Activated CD4-positive, alpha-beta T cell treated with anti-CD3 and anti-CD28 coated beads, Interleukin-10, Interleukin-2, amounts not matched to agents 100 ng/mL and 50 ng/mL, durations not matched to agents 16 hours and 8 hours (primary cell): Measurements from ENCODE around the gene HHIP.

Source experiments
- DNase-seq: peaks from one replicate; pipeline ENCODE4 v3.0.0-alpha.2; 2020

Gene HHIP

DNA sequence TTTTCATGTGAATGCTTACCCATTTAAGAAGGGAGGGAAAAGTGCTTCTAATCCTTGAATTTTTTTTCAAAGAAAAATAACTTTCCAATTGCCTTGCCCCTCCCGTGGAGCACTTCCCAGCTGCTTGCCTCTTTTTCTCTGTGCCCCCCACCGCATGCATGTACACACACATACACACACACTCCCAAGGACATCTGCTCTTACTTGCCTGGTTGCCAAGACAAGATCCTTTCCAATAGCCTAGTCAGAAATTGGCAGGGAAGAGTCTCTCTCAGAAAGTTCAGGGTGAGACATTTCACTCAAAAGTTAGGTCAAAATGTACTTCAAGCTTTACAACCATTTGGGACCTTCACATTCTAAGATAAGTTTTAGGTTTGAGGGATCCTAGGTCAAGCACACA is 10.9 kb downstream of the HHIP start:
- no peak for DNase-seq

DNA sequence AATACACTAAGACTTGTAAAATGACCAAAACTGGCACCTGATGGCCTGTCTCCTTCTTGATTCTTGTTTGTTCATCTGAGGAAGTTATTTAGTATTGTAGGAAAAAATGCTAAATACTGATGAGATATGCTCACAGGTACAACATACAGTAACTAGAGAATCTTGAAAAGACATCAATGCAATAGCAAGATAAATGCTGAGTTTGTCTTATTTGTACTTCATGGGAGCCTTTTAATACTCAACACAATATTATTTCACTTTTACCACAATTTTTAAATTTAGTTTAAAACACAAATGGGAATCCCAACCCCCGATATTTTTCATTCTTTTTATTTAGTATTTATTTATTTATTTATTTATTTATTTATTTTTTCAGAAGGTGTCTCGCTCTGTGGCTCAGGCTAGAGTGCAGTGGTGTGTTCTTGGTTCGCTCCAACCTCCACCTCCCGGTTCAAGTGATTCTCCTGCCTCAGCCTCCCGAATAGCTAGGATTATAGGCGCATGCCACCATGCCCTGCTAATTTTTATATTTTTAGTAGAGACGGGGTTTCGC is 12.1 kb downstream of the HHIP start:
- DNase-seq: no peak

DNA sequence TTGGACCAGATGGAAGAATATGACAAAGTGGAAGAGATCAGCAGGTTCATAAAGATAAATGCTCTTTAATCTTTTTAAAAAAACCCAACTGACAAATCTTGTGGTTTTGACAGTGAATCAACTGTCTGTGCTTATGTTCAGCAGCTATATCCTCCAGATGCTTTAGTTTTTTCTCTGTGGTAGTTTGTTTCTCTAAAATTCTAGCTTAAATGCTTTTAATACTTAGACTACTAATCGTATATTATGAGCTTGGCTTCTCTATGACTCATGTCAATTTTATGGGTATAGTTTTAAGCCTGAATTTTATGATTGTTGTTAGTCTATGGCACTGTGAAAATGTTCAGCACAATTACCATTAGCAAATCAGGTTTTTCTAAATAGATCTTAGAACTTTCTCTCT is 12.9 kb downstream of the HHIP start:
- no peak for DNase-seq

DNA sequence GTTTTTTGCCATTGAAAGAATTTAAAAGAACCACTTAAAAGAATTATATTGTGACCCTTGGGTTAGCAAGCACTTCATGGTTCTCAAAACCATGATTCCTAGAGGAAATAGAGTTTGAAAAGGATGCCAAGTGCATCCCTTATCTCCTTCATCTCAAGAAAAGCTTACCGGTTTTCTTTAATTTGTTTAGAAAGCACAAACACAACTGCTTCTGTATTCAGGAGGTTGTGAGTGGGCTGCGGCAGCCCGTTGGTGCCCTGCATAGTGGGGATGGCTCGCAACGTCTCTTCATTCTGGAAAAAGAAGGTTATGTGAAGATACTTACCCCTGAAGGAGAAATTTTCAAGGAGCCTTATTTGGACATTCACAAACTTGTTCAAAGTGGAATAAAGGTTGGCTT is 13.5 kb downstream of the HHIP start:
- no peak for DNase-seq

DNA sequence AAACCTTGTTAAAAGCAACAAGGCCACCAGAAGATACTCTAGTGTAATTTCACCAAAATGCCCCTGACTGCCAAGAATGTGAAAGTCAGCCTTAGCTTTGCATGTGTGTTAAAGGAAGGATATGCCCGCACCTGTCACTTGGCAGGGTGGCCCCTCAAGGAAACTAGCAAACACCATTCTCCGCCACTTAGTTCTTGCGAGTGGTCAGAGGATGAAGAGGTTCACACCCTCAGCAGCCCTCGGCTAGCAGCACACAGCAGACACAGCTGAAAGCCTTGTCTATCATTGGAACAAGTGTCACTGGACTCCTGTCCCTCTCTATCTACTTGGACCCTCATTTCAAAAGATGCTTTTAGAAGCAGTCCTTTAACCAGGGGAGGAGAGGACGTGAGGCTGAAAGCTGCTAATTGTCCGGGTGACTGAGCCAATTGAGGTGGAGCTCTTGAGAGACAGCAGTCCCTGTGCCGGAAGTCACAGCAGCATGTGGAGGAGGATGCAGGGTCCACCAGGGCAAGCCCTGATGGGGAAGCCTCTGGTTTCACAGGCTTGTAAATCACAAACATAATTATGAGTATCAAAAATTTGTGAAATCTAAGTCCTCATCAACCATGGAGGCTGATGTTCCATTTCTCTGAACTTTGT is 18.0 kb downstream of the HHIP start:
- DNase-seq: no peak

DNA sequence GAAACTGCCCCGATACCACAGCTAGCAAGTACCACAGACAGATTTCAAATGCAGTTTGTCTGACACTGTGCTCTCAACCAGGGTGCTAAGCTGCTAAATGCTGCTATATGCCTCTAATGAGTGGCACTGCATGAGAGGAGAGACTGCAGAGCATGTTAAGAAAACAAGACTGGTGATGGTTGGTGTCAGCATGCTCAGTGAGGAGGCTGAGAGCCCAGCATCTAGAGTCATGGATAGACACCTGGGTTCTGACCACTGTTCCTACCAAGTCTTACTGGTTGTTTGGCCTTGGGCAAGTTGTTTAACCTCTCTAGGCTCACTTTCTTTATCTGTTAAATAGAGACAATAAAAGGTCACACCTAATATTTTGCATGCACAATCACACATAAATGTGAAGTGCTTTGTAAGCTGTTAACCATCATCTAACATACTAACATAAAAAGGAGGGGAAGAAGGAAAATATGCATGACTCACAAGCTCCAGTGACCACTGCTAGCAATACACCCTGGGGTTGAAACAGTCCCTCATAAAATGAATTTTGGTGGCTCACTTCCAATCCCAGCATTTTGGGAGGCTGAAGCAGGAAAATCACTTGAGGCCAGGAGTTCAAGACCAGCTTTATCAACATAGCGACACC is 20.7 kb downstream of the HHIP start:
- no peak for DNase-seq

DNA sequence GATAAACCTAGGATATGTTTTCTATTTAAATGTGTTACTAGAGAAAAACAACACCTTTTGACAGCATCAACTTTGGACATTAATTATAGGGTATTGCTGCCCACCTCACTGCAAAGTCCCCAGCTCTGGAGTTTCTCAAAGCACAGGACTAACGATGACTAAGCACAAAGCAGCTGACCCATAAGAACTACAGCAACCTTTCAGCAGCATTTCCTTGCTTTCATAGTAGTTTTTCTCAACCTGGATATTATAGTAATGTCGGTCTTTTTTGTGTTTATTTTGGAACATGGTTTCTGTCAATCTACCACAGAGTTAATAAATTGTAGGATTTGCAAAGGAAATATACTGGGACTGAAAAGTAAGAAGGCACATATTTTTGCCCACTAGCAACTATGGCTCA is 21.5 kb downstream of the HHIP start:
- DNase-seq: no peak

DNA sequence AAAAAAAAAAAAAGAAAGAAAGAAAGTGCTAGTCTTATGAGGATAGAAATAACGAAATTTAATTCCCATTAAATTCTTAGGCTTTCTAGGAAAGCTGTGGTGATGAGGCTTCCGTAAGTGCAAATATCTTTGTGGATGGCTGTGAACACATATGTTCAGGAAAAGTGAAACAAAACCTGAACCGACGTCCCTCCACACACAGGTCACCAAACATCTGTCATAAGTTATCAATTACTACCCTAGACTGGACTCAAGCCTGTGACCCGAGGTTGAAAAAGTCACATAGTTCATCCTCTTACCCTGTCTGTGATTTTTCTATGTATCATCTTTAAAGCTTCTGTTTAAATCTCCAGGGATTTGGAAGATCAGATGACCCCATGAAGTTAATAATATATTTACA is 24.8 kb downstream of the HHIP start:
- DNase-seq: no peak

DNA sequence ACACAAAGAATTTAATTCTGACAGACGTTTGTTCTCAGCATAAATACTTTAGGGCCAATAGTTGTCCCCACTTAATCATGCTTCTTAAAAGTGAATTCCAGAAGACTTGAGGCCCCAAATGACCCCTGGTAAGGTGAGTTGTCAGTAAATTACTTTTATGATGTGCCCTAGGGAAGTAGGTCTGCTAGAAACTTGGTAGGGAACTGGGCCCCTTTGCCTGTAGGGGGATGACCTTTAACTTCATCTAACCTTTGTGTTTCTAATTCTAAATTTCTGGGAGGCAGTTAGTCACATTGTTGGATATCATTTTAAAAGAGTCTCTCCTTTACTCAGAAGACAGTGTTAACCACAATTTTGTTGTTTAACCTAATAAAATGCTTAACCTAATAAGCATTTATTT is 28.8 kb downstream of the HHIP start:
- no peak for DNase-seq

DNA sequence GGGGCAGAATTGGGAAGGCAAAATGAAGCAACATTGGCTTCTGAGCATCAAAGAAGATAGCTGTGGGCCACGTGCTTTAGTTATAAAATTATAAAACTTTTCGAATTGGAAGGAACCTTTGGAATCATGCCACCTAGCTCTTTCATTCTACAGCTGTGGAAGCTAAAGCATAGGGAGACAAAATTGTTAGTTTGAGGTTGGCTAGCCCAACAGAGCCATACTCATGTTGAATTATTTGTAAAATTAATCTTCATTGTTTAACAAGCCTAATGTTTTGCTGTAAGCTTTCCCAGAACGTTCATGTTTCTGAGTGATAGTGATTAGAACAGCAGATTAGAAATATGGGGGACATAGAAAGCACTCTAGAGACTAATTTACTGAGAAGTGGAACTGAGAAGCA is 35.9 kb downstream of the HHIP start:
- no peak for DNase-seq

DNA sequence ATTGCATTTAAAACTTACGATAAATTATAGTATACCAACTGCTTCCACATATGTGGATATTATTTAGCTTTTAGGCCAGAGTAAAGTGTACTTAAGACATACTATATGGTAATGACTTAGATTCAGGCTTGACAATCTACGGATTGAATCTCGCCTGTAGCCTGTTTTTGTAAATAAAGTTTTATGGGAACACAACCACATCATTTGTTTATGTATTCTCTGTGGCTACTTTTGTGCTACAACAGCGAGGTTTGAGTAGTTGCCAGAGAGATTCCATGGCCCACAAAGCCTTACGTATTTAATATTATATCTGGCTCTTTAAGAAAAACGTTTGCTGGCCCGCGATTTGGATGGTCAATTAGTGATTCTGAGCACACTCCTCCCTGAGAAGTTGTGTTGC is 37.6 kb downstream of the HHIP start:
- no peak for DNase-seq

DNA sequence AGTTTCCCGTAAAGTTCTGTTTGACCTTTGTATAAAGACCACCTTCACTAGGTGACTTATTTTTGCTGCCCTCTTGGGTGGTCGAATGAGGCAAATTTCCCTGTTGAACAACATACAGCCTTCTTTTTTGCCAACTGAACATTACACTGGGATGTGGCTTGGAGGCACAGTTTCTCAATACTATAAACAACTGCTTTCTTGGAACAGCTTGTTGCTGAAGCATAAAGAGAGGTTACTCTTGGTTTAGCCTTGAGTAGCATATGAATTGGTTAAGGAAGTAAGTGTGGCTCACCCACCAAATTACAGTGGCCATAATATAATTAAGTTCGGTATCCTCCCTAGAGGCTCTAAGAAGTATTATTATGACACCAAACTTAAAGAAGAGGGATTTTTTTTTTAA is 40.0 kb downstream of the HHIP start:
- DNase-seq: no peak

DNA sequence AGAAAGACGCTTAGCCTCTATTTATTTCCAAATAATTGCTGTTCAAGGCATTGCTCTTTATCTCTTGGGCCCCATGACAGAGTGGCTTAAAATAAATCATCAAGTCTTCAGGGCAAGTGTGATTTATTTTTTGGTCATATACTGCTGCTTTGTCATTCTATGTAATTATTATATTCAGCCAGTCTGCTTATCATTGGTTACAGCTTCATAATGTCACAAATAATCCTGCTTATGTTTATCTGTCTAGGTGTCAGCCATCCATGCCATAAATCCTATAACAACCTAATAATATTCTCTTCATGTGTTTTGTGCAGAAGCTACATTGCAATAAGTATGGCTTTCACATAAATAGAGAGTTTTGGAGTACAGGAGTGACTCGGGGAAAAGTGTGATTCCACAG is 41.0 kb downstream of the HHIP start:
- DNase-seq: no peak

DNA sequence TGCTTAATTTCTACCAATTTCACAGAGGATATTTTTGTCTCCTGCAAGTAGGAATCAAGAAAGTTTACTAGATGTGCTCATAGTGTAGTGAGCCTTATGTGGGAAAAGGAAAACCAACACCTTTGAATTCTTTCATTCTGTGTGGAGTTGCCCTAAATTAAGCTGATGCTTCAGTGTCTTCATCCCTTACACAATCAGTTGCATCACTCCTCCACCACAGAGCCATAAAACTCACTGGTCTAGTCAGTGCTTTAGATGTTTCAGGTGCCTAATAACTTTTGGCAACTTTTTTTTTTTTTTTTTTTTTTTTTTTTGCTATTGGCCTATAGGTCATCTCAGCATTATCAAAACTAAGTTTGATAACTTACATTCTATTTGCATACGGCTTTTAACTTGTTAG is 41.5 kb downstream of the HHIP start:
- no peak for DNase-seq

DNA sequence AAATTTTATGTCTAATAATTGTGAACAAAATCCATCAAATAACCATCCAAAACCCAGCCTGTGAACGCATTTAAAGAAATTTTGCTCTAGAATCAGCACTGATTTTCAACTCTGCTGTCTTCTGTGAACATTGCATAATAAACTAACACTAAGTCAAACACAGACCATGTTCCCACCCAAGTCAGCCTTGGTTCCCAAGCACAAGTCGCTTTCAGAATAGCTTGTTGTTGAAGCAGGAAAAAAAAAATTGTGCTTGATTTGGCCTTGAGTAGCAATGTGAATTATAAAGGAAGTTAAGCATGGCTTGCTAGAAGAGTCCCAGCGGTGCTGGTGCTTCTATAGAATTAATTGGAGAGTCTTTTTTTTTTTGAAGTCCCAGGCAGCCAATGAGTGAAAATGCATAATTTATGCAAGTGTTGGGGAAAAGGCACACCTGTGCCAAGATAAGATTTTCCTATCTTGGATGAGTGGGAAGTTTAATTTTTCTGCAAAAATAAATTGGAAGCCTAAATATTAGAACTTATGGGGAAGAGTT is 42.1 kb downstream of the HHIP start:
- no peak for DNase-seq

DNA sequence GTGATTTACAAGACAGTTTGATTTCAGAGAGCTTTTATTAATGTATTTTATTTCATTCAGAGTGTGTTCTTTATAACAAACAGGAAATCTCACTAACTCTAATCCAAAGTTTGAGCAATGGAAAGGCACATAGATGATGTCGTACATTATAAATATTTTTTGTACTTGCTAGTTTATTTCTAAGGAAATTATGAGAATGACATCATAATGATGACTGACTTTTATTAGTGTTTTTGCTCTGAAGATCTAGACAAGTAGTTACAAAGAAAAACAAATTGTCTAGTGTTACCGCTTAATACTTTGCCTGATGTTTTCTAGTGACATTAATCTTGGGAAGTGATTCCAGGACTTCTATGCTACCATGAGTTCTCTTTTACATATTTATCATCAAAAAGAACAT is 43.2 kb downstream of the HHIP start:
- no peak for DNase-seq

DNA sequence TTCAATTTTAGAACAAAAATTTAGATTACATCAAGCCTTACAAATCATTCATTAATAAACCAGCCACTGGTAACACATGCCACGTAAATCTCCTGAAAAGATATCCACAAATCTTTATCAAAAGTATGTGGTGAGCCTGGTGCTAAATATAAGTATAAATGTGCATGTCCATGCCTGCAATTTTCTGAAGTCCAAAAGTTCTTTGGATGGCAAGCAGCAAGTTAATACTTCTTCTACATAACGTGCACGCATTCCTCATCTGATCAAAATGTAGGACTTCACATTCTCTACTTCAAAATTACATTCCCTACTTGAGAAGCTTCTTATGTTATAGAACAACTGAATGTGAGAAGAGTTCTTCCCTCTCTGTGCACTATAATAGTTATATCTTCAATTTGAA is 49.8 kb downstream of the HHIP start:
- no peak for DNase-seq

DNA sequence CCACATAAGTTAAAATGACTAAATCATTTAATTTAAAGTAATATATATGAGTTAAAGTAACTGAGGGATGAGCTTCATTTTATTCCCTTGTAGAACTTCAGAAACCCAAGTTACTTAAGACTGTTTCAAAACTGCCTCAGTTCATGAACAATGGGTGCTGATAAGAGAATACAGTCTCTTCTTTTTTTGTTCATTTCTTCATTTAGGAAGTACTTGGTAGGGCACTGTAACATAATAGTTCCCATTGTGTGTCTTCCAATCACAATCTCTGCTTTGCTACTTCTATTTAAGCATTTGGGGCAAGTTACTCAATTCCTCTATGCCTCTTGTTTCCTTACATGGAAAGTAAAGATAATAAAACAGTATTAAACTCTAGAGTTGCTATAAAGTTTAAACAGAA is 50.4 kb downstream of the HHIP start:
- DNase-seq: no peak

DNA sequence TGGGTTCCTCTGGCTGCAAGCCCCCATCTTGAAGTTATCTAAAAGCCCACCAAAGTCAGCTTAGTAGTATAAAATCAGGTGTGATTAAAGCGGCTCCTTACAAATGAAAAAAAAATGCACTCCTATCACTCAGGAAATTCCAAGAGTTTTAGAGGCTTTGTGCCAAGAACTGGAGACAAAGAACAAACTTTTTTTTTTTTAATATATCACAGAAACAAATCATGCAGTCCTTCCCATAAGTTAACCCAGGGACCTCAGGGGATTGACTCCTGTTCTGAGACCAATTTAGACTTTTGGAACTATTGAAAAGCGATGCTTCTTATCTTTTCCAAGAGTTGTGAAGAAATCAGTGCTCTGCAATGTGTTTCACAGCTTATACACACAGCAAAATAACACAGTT is 53.6 kb downstream of the HHIP start:
- DNase-seq: no peak

DNA sequence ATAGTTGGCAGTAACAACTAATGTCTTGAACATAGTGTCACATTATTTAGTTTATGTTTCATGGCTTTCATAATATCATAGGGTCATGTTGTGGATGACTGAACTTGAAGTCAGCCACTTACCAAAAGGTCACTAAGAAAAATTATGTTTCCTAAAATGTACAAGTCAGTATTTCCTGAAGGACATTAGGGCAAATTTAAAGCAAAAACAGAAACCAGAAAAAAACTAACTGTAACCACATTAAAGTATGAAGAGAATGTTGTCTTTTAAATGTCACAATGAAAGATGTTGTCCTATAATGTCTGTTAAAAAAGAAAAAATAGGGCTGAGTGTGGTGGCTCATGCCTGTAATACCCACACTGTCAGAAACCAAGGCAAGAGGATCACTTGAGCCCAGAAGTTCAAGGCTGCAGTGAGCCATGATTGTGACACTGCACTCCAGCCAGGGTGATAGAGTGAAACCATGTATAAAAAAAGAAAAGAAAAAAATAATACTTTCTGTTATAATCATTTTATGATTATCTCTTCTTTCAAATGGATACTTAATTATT is 55.8 kb downstream of the HHIP start:
- no peak for DNase-seq

DNA sequence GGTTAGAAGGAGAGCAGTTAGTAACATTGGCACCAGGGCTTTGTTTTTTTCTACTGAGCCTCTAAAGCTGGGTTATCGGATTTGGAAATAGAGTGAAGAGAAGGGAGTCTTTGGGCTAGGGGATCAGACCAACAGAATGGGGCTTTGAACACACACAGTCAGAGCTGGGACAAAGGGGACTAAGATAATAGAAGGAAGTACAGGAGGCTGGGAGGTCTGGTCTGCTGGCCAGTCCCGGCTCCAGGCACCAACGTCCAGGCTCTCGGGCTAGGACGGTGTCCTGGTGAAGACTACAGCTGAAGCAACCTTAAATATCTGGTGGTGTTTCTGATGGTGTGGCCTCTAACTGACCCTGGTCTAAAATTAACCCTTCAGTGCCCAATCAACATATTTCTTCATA is 57.5 kb downstream of the HHIP start:
- no peak for DNase-seq

DNA sequence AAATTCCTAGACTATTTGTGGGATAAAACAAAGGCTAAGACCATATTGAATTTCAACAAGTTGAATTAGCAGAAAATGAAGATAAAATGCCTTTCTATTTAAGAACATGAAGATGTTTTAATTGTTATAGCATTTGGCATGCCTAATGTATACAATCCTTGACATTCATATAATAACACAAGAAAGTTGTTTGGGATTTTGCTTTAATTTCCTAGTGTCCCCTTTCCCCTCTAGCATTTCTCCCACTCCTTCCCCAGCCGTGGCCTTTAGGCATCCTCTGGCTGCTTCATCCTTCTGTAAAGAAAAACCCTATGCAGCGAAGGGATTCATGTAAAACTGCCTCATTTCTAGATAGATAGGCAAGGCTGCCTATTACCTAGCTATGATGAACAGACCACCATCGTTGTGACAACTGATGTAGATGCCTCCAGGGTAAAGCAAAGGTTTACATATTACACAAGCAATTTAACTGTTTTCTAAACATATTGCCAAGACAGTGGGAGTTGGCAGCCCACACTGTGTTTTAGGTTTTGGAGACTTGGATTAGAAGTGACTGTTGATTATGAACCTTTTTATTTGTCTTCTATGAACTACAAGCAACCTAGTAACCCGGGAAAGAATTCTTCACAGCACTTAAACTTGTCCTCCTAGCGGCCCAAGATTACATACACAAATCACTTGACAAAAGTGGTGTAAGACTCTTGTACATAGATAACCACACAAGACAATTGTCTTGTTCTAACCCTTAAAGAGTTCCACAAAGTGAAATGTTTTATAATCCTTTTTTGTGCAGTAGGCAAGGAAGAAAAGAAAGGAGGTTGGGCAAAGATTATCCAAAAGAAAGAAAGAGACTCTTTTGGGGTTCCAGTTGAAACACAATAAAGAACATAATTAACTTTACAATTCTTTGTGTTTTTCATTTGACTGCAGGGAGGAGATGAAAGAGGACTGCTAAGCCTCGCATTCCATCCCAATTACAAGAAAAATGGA is 59.9 kb downstream of the HHIP start:
- no peak for DNase-seq

DNA sequence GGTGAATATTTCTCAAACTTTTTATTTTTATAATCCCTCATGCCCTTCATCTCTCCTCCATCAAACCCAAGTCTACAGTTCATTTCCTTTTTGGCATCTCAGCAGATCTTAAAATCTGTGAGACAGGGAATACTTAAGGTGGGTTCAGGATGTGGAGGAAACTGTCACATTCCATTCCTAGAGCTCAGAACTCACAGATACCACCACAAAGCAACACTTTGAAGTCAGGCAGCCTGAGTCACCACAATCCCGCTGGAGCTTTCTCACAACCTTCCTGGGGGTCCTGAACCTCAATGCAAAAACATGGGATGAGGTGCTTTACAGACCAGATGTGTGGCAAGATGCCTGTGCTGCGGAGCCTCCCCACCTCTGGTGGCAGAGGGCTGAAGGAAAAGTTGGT is 63.2 kb downstream of the HHIP start:
- DNase-seq: no peak
